HepG2 (cell line): ENCODE measurements around the gene QRSL1. TPM values are rescaled to one million over a fixed set of nuclear protein-coding genes. Genes with fewer than 3 reads are reported as not detected.

Experiments used
- ATAC-seq: fragments of 200-7000 bp; cut with Tn5 transposase; 3 replicates; pipeline ENCODE4 v1.9.1; 2020; ENCODE audit warnings: mild to moderate bottlenecking, moderate library complexity
- BruUV-seq: library from RNA; stranded (reverse); fragments of 400-500 nt; replicated peaks from 2 replicates; lab custom pipeline; 2021; lab: Mats Ljungman, UMichigan
- CTCF ChIA-PET: fragments of 300-600 bp; formaldehyde crosslinking; extraction: SDS; loops from one replicate; lab custom pipeline; 2021; ENCODE audit warnings: low total read pairs, inconsistent platforms, low intra/inter-chr PET ratio; lab: Yijun Ruan, JAX
- POLR2A ChIA-PET: fragments of 350-600 bp; sonication (Branson Sonifier 250); formaldehyde crosslinking; loops from one replicate; lab custom pipeline; 2020; ENCODE audit warnings: antibody characterized with exemption, inconsistent platforms; lab: Yijun Ruan, JAX
- DNase-seq: peaks from one replicate; pipeline ENCODE4 v3.0.0-alpha.2; 2015; ENCODE audit warnings: low spot score
- FAIRE-seq: peaks from 3 replicates; lab custom pipeline; 2011; peaks lifted over from hg19 to GRCh38; lab: Jason Lieb, UNC
- H2AFZ ChIP-seq: one replicate; pipeline ENCODE4 v1.6.1; 2011; ENCODE audit warnings: low read length, inconsistent platforms
- H3K27ac ChIP-seq: fragments of 300-600 bp; 3 replicates; pipeline ENCODE4 v1.8.0; 2011; ENCODE audit warnings: mixed run types, mild to moderate bottlenecking, mixed read lengths, low read length, inconsistent platforms; ENCODE audit not compliant: insufficient read depth; ENCODE audit errors: extremely low read length
- H3K27me3 ChIP-seq, 2 experiments: fragments of 200-600 bp in 1 of 2; 2 replicates in 1 of 2; 3 replicates in 1 of 2; pipeline versions ENCODE4 v1.6.0 to v1.8.0; 2011; ENCODE audit warnings: low read length in 2 of 2, mild to moderate bottlenecking in 2 of 2, moderate library complexity in 2 of 2, inconsistent platforms in 1 of 2; ENCODE audit not compliant: insufficient read depth in 2 of 2, control insufficient read depth in 1 of 2
- H3K36me3 ChIP-seq, 2 experiments: fragments of 200-600 bp in 1 of 2; replicated peaks in 1 of 2; 2 replicates in 1 of 2; 3 replicates in 1 of 2; pipeline versions ENCODE4 v1.5.1 to v1.8.0; 2011; ENCODE audit warnings: low read length in 2 of 2, inconsistent platforms in 1 of 2; ENCODE audit not compliant: insufficient read depth in 2 of 2, control insufficient read depth in 1 of 2
- H3K4me1 ChIP-seq: 2 replicates; pipeline ENCODE4 v1.5.1; 2012; ENCODE audit warnings: low read length, inconsistent platforms; ENCODE audit not compliant: insufficient read depth
- H3K4me2 ChIP-seq: 2 replicates; pipeline ENCODE4 v1.6.0; 2011; ENCODE audit warnings: low read depth, low read length, inconsistent platforms
- H3K4me3 ChIP-seq, 3 experiments: fragments of 200-600 bp in 1 of 3; sonication (generic), shearing (Covaris generic) in 1 of 3; replicated peaks in 1 of 3; 2 replicates each; pipeline ENCODE4 v1.5.1; 2011 to 2016; ENCODE audit warnings: low read length in 3 of 3, inconsistent platforms in 2 of 3, low read depth in 2 of 3, mild to moderate bottlenecking in 2 of 3, control low read depth in 1 of 3, mixed read lengths in 1 of 3; ENCODE audit not compliant: insufficient read depth in 1 of 3
- H3K79me2 ChIP-seq: one replicate; pipeline ENCODE4 v1.6.1; 2011; ENCODE audit warnings: low read length, inconsistent platforms; ENCODE audit not compliant: insufficient read depth
- H3K9ac ChIP-seq: 2 replicates; pipeline ENCODE4 v1.6.0; 2011; ENCODE audit warnings: mild to moderate bottlenecking, low read depth, low read length, inconsistent platforms; ENCODE audit not compliant: insufficient read depth
- H3K9me3 ChIP-seq: 2 replicates; pipeline ENCODE4 v1.5.1; 2012; ENCODE audit warnings: mild to moderate bottlenecking, low read length
- H4K20me1 ChIP-seq: 2 replicates; pipeline ENCODE4 v1.6.0; 2011; ENCODE audit warnings: inconsistent platforms, mild to moderate bottlenecking, low read length, moderate library complexity; ENCODE audit not compliant: insufficient read depth
- GABPA ChIP-seq, 2 experiments: IDR thresholded peaks; 2 replicates each; pipeline ENCODE4 v1.6.1; 2011 to 2016; ENCODE audit warnings: low read depth in 2 of 2, low read length in 1 of 2, missing biosample characterization in 1 of 2, missing genetic modification characterization in 1 of 2
- MED1 ChIP-seq: sonication (generic); formaldehyde crosslinking; IDR thresholded peaks from 2 replicates; pipeline ENCODE4 v1.4.0; 2020; ENCODE audit warnings: missing genetic modification reagents
- RERE ChIP-seq: IDR thresholded peaks from 2 replicates; pipeline ENCODE4 v1.6.1; 2016; ENCODE audit warnings: low read depth, missing genetic modification reagents, missing compliant biosample characterization
- REXO4 ChIP-seq: sonication (generic); formaldehyde crosslinking; IDR thresholded peaks from 2 replicates; pipeline ENCODE4 v1.8.0; 2022; ENCODE audit warnings: missing genetic modification reagents, mild to moderate bottlenecking, borderline replicate concordance
- USF2 ChIP-seq, 2 experiments: sonication (generic) in 1 of 2; formaldehyde crosslinking in 1 of 2; IDR thresholded peaks; 2 replicates each; pipeline versions ENCODE4 v1.5.1 to v1.6.1; 2011 to 2020; ENCODE audit warnings: borderline replicate concordance in 1 of 2, low read depth in 1 of 2, low read length in 1 of 2, mild to moderate bottlenecking in 1 of 2, missing genetic modification reagents in 1 of 2, moderate library complexity in 1 of 2
- ZNF44 ChIP-seq: sonication (generic); formaldehyde crosslinking; IDR thresholded peaks from 2 replicates; pipeline ENCODE4 v1.5.1; 2020; ENCODE audit warnings: mild to moderate bottlenecking, missing genetic modification reagents
- WGBS: methylation state at CpG from one replicate; pipeline ENCODE4 v1.1.6; 2017; ENCODE audit warnings: low lambda C conversion rate; 5-methylcytosine and 5-hydroxymethylcytosine counted together
- in situ Hi-C: cut with HindIII; loops from 2 replicates; pipeline ENCODE4 v1.10.0; 2017; ENCODE audit warnings: low pct_unique_long_range_greater_than_20kb; ENCODE audit not compliant: extremely low pct_ligation_motif_present
- intact Hi-C: fragments of 100-400 bp; cut with micrococcal nuclease; formaldehyde crosslinking; loops from one replicate; pipeline ENCODE4 v1.10.0; 2022; ENCODE audit not compliant: unreplicated experiment
- polyA plus RNA-seq, 8 experiments: library from polyadenylated mRNA; depleted of rRNA in 3 of 8; stranded (reverse) in 7 of 8; unstranded in 1 of 8; fragments of >200 nt; fragmentation: Illumina TruSeq in 4 of 8; extraction: Trizol in 4 of 8; gene quantifications; 2 replicates each; pipeline versions ENCODE4 v1.2.1 to v1.2.3, GENCODE V29; 2011 to 2016; ENCODE audit warnings: low read depth in 4 of 8, missing spikeins in 1 of 8, mixed read lengths in 1 of 8; ENCODE audit not compliant: insufficient read depth in 1 of 8
- total RNA-seq, 5 experiments: library from RNA; depleted of rRNA; stranded (reverse); fragments of >200 nt; fragmentation: Illumina TruSeq; extraction: Trizol; gene quantifications; 2 replicates each; pipeline ENCODE4 v1.2.3, GENCODE V29; 2016; ENCODE audit warnings: low read depth in 1 of 5

Gene QRSL1
- total and polyA plus RNA-seq, 2 of the 13 experiments (the other 11 are each of a cell fraction or from before 2014, with no cell fraction given): 8.2 to 22.3 TPM

- Histone ChIP-seq H3K79me2 (no peaks in the 10 kb centered on the region), H3K27me3 (no peaks in the 10 kb centered on the region), H3K4me3 (no peak overlapping the region), H3K9me3 (no peaks in the 10 kb centered on the region), H4K20me1 (no peaks in the 10 kb centered on the region), H3K4me1 (no peaks in the 10 kb centered on the region), H2AFZ (no peak overlapping the region), H3K4me2 (no peak overlapping the region), H3K27ac (no peak overlapping the region), H3K36me3 (no peaks in the 10 kb centered on the region), H3K9ac (no peak overlapping the region)
- no peak for ATAC-seq
- no peak for FAIRE-seq
- intact Hi-C loops (no loop called here), in situ Hi-C loops (loop anchor here (10.0 kb wide), 1 partner anchor 374 kb away; the partner anchor contains the start of gene CD24)
- BruUV-seq: no TSS peak
- ChIA-PET POLR2A (no interaction called here), CTCF (no interaction called here)
- TF ChIP-seq REXO4 (no peak), RERE (CRISPR knock-in tag) (no peak), USF2 (IDR thresholded peaks at IDR 0.05; ENCODE audit: low read depth, low read length) (no peak), USF2 (CRISPR knock-in tag; IDR thresholded peaks at IDR 0.05; ENCODE audit: borderline replicate concordance) (no peak), GABPA (IDR thresholded peaks at IDR 0.05; ENCODE audit: low read depth, low read length) (no peak), GABPA (CRISPR knock-in tag; IDR thresholded peaks at IDR 0.05; ENCODE audit: low read depth) (no peak), MED1 (CRISPR knock-in tag) (no peak), ZNF44 (CRISPR knock-in tag) (no peak)
- no peak for DNase-seq
- WGBS: 93% methylated on average over 2 of the region's 2 CpGs
Observed at GRCh38 chr6:106600329-106600728, 29.0 kb upstream of the QRSL1 start.
